Measurements from ENCODE around the gene LLGL1. TPM values are rescaled to one million over a fixed set of nuclear protein-coding genes. Genes with fewer than 3 reads are reported as not detected.

LLGL1 gene
- total RNA-seq, 1 donor from 2014 or later, result 25.3 TPM

DNA sequence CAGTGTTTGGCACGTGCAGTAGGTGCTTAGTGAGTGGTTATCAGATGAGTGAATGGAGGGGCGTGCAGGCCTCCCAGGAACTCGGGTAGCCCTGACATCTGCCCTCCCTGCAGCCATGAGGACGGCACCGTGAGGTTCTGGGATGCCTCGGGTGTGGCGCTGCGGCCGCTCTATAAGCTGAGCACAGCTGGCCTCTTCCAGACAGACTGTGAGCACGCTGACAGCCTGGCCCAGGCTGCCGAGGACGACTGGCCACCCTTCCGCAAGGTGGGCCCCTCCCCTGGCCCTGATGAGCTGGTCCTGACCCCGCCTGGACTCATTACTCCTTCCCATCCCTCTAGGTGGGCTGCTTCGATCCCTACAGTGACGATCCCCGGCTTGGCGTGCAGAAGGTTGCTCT, 11.1 kb downstream of the LLGL1 start:
- H3K27ac ChIP-seq, result peak overlapping the region in 1 of 2 donors; percentile 85
- intact Hi-C loops (cut with DNase I), result no loop called here

DNA sequence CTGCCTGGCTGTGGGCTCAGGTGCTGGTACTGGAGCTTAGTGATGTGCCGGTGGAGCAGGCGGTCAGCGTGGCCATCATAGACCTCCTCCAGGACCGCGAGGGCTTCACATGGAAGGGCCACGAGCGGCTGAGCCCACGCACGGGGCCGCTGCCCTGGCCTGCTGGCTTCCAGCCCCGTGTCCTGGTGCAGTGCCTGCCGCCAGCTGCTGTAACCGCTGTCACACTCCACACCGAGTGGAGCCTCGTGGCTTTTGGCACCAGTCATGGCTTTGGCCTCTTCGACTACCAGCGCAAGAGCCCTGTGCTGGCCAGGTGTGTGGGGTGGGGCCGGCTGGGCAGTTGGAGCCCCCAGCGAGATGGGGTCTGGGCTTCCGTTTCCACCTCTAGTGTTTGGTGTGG, 12.0 kb downstream of the LLGL1 start:
- Histone ChIP-seq H3K27ac (no peak overlapping the region), H3K9me3 (no peaks in the 10 kb centered on the region), H3K27me3 (no peaks in the 10 kb centered on the region), H3K4me3 (no peak overlapping the region), H3K4me1 (no peaks in the 10 kb centered on the region), H3K36me3 (peaks cover 13 to 59% of the 10 kb centered on the region in 2 donors)
- no peak for DNase-seq (ENCODE audit: low spot score in 2 of 2)
- TF ChIP-seq, protein P1, sequence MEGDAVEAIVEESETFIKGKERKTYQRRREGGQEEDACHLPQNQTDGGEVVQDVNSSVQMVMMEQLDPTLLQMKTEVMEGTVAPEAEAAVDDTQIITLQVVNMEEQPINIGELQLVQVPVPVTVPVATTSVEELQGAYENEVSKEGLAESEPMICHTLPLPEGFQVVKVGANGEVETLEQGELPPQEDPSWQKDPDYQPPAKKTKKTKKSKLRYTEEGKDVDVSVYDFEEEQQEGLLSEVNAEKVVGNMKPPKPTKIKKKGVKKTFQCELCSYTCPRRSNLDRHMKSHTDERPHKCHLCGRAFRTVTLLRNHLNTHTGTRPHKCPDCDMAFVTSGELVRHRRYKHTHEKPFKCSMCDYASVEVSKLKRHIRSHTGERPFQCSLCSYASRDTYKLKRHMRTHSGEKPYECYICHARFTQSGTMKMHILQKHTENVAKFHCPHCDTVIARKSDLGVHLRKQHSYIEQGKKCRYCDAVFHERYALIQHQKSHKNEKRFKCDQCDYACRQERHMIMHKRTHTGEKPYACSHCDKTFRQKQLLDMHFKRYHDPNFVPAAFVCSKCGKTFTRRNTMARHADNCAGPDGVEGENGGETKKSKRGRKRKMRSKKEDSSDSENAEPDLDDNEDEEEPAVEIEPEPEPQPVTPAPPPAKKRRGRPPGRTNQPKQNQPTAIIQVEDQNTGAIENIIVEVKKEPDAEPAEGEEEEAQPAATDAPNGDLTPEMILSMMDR (IDR thresholded peaks at IDR 0.05), result no peak
- intact Hi-C loops (cut with DNase I), result no loop called here

More for the DNA sequence above, 11.1 kb downstream of the LLGL1 start:
- Histone ChIP-seq H3K36me3 (peaks cover 13 to 59% of the 10 kb centered on the region in 2 donors), H3K4me1 (no peaks in the 10 kb centered on the region), H3K27me3 (no peaks in the 10 kb centered on the region), H3K9me3 (no peaks in the 10 kb centered on the region), H3K4me3 (no peak overlapping the region)
- no peak for DNase-seq (ENCODE audit: low spot score in 2 of 2)
- TF ChIP-seq, protein P1 (IDR thresholded peaks at IDR 0.05), result no peak

DNA sequence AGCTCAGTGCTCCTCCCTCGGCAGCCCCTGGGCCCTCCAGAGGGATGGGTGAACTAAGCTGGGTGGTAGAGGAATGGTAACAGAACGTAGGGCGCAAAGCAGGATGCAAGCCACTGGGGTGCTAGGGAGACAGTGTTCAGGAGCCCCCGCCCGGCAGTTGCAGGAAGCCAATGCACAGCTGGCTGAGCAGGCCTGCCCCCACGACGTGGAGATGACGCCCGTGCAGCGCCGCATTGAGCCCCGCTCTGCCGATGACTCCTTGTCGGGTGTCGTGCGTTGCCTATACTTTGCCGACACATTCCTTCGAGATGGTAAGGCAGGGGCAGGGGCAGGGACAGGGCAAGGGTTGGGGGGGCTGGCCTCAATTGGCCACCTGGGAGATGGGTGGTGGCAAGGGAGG, 12.9 kb downstream of the LLGL1 start:
- peaks cover 15 to 60% of the 10 kb centered on the region in 2 donors for H3K36me3 ChIP-seq
- H3K4me3 ChIP-seq, result no peak overlapping the region
- TF ChIP-seq, protein P1 (IDR thresholded peaks at IDR 0.05), result no peak
- no peaks in the 10 kb centered on the region for H3K4me1 ChIP-seq
- no peak for DNase-seq (ENCODE audit: low spot score in 2 of 2)
- H3K27me3 ChIP-seq, result no peaks in the 10 kb centered on the region
- H3K27ac ChIP-seq, result no peak overlapping the region
- intact Hi-C loops (cut with DNase I), result no loop called here
- H3K9me3 ChIP-seq, result no peaks in the 10 kb centered on the region

DNA sequence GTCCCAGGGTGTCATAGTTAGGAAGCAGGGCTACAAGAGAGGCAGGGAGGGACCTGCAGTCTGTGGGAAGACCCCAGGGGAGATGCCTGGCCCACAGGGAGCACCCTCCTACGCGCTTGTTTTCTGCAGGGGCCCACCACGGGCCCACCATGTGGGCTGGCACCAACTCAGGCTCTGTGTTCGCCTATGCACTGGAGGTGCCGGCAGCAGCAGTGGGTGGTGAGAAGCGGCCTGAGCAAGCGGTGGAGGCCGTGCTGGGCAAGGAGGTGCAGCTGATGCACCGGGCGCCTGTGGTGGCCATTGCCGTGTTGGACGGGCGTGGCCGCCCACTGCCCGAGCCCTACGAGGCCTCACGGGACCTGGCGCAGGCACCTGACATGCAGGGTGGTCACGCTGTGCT, 15.0 kb downstream of the LLGL1 start:
- DNase-seq (ENCODE audit: low spot score in 2 of 2), result no peak
- no peaks in the 10 kb centered on the region for H3K27me3 ChIP-seq
- intact Hi-C loops (cut with DNase I), result no loop called here
- no peaks in the 10 kb centered on the region for H3K4me1 ChIP-seq
- TF ChIP-seq, protein P1 (IDR thresholded peaks at IDR 0.05), result no peak
- H3K9me3 ChIP-seq, result no peaks in the 10 kb centered on the region
- no peak overlapping the region for H3K4me3 ChIP-seq
- H3K36me3 ChIP-seq, result peaks cover 24 to 63% of the 10 kb centered on the region in 2 donors
- H3K27ac ChIP-seq, result no peak overlapping the region

DNA sequence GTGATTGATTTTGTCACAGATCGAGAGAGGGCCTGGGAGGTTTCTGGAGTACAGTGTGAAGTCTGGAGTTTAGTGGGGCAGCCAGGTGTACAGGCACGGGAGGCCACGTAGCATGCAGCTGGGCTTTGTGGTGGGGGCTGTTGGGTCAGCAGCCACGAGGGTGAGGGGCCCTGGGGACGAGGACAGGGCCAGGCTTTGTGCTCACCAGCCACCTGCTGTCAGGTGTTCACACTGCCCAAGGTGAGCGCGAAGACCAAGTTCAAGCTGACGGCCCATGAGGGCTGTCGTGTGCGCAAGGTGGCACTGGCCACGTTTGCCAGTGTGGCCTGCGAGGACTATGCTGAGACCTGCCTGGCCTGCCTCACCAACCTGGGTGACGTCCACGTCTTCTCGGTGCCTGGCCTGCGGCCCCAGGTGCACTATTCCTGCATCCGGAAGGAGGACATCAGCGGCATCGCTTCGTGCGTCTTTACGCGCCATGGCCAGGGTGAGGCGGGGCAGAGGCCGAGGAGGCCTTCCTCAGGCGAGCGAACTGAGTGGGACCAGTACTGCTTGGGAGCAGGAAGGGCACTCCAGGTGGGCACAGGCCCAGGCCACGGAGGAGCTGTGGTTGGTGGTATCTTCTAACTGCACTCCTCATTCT, 15.9 kb downstream of the LLGL1 start:
- TF ChIP-seq, protein P1 (IDR thresholded peaks at IDR 0.05), result no peak
- intact Hi-C loops (cut with DNase I), result no loop called here
- no peaks in the 10 kb centered on the region for H3K27me3 ChIP-seq
- H3K9me3 ChIP-seq, result no peaks in the 10 kb centered on the region
- DNase-seq (ENCODE audit: low spot score in 2 of 2), result no peak
- no peak overlapping the region for H3K4me3 ChIP-seq
- no peaks in the 10 kb centered on the region for H3K4me1 ChIP-seq
- peaks cover 33 to 66% of the 10 kb centered on the region in 2 donors for H3K36me3 ChIP-seq
- no peak overlapping the region for H3K27ac ChIP-seq
